K562 (cell line): Measurements from ENCODE around the gene HTR3E.

Experiments
- ETS1 ChIP-seq: conservative IDR thresholded peaks from 2 replicates; pipeline ENCODE4 v1.6.1; 2011; ENCODE audit warnings: low read depth, mild to moderate bottlenecking, low read length; ENCODE audit not compliant: control insufficient read depth
- REST ChIP-seq, 2 experiments: fragments of 450-650 bp; formaldehyde crosslinking in 1 of 2; IDR thresholded peaks; 2 replicates each; pipeline versions ENCODE4 v1.4.0 to v1.6.1; 2014 to 2020; ENCODE audit warnings: mild to moderate bottlenecking in 2 of 2, borderline replicate concordance in 1 of 2, low read depth in 1 of 2
- RFX5 ChIP-seq: IDR thresholded peaks from 2 replicates; pipeline ENCODE4 v1.6.1; 2011; ENCODE audit warnings: low read depth, mild to moderate bottlenecking, improper control_type of control experiment, low read length
- YY1 ChIP-seq, 3 experiments: IDR thresholded peaks; 2 replicates each; pipeline ENCODE4 v1.6.1; 2011; ENCODE audit warnings: low read length in 2 of 3, mild to moderate bottlenecking in 2 of 3, moderate library complexity in 2 of 3, borderline replicate concordance in 1 of 3, control low read depth in 1 of 3, low read depth in 1 of 3; ENCODE audit not compliant: insufficient read depth in 3 of 3, insufficient replicate concordance in 2 of 3, control insufficient read depth in 1 of 3, insufficient read length in 1 of 3; ENCODE audit errors: extremely low read depth in 1 of 3
- ZNF12 ChIP-seq: sonication (generic); formaldehyde crosslinking; IDR thresholded peaks from 2 replicates; pipeline ENCODE4 v1.4.0; 2020; ENCODE audit warnings: mild to moderate bottlenecking, missing genetic modification reagents
- TF ChIP-seq, protein P1 (sequence below), 3 experiments: IDR thresholded peaks in 2 of 3; conservative IDR thresholded peaks in 1 of 3; 2 replicates each; pipeline ENCODE4 v1.5.1; 2011 to 2012; ENCODE audit warnings: low read length in 3 of 3, mild to moderate bottlenecking in 3 of 3, control low read depth in 2 of 3, improper control_type of control experiment in 1 of 3, inconsistent platforms in 1 of 3, low read depth in 1 of 3, mixed read lengths in 1 of 3, moderate library complexity in 1 of 3; ENCODE audit not compliant: insufficient read depth in 2 of 3

DNA sequence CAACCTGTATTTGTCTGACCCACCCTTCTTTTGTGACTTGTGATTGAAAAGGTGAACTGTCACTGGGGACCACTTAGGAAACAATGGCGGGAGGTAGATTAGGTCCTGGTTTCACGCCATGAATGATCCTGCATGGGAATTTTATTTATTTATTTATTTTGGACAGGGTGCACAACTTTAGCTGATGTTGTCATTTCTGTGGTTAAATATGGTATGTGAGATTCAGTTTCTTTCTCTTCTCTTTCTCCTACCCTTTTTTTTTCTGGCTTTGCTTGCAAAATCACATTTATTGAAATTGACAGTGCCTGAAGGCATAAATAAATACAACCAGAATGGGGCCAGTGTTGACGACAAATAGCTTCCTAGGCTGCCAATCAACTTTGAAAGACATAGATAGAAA is 18.0 kb upstream of the HTR3E start:
- TF ChIP-seq, protein P1, sequence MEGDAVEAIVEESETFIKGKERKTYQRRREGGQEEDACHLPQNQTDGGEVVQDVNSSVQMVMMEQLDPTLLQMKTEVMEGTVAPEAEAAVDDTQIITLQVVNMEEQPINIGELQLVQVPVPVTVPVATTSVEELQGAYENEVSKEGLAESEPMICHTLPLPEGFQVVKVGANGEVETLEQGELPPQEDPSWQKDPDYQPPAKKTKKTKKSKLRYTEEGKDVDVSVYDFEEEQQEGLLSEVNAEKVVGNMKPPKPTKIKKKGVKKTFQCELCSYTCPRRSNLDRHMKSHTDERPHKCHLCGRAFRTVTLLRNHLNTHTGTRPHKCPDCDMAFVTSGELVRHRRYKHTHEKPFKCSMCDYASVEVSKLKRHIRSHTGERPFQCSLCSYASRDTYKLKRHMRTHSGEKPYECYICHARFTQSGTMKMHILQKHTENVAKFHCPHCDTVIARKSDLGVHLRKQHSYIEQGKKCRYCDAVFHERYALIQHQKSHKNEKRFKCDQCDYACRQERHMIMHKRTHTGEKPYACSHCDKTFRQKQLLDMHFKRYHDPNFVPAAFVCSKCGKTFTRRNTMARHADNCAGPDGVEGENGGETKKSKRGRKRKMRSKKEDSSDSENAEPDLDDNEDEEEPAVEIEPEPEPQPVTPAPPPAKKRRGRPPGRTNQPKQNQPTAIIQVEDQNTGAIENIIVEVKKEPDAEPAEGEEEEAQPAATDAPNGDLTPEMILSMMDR (IDR thresholded peaks at IDR 0.05 in 2 of 3, conservative IDR thresholded peaks at IDR 0.05 in 1 of 3; ENCODE audit: insufficient read depth in 2 of 3, low read depth in 1 of 3, low read length in 3 of 3): no peak
- TF ChIP-seq ETS1 (no peak), REST (IDR thresholded peaks at IDR 0.05; ENCODE audit: borderline replicate concordance) (no peak), REST (CRISPR knock-in tag; IDR thresholded peaks at IDR 0.05; ENCODE audit: low read depth) (no peak), RFX5 (no peak), ZNF12 (CRISPR knock-in tag) (no peak), YY1 (IDR thresholded peaks at IDR 0.05; ENCODE audit: borderline replicate concordance in 1 of 3, control insufficient read depth in 1 of 3, extremely low read depth in 1 of 3, insufficient read depth in 3 of 3, insufficient read length in 1 of 3, insufficient replicate concordance in 2 of 3, low read depth in 1 of 3, low read length in 2 of 3) (no peak)
